ENCODE results near the gene DIAPH1. TPM values are rescaled to one million over a fixed set of nuclear protein-coding genes. Genes with fewer than 3 reads are reported as not detected.

DIAPH1 gene
- total RNA-seq, 1 donor from 2014 or later = 23.3 TPM

GRCh38 chr5:141483902-141484301, 134.9 kb downstream of the DIAPH1 start:
- no peak for DNase-seq

- no peak for DNase-seq
Measured at GRCh38 chr5:141479776-141480175, 139.0 kb downstream of the DIAPH1 start.

GRCh38 chr5:141478321-141478945, 140.4 kb downstream of the DIAPH1 start:
- DNase-seq = no peak

- no peak for DNase-seq
Measured at GRCh38 chr5:141477815-141478214, 141.0 kb downstream of the DIAPH1 start.

GRCh38 chr5:141477044-141477575, 141.7 kb downstream of the DIAPH1 start:
- no peak for DNase-seq

GRCh38 chr5:141476132-141476911, 142.5 kb downstream of the DIAPH1 start:
- DNase-seq = peak; percentile 92

GRCh38 chr5:141475625-141476131, 143.1 kb downstream of the DIAPH1 start, which contains the start of gene PCDHGC3:
Gene PCDHGC3 (plus strand): TSS chr5:141475966. CDS start chr5:141476117, 151 bp downstream.
- DNase-seq = peak; percentile 88

- no peak for DNase-seq
Measured at GRCh38 chr5:141465351-141465750, 153.4 kb downstream of the DIAPH1 start.

Small RNAs within 50 kb of the gene (small RNA-seq; reads per million reads assigned to genes)
- not detected for gene RPS27AP10 (ENCODE audit: low replicate concordance)

Other genes with a start within 250 kb of the DIAPH1 start
- 4.3 TPM for gene PCDHGB3, start 248.8 kb downstream of the DIAPH1 start, total RNA-seq
- 3.6 TPM for gene PCDHGA6, start 245.1 kb downstream of the DIAPH1 start, total RNA-seq
- 3.5 TPM for gene PCDHGA7, start 236.3 kb downstream of the DIAPH1 start, total RNA-seq
- 6.1 TPM for gene PCDHGB4, start 231.3 kb downstream of the DIAPH1 start, total RNA-seq
- 3.3 TPM for gene PCDHGA8, start 226.4 kb downstream of the DIAPH1 start, total RNA-seq
- 8.0 TPM for gene PCDHGB5, start 221.1 kb downstream of the DIAPH1 start, total RNA-seq
- gene PCDHGA9, start 216.2 kb downstream of the DIAPH1 start, total RNA-seq = 4.2 TPM
- gene PCDHGB6, start 211.0 kb downstream of the DIAPH1 start, total RNA-seq = 5.6 TPM
- gene PCDHGA10, start 206.0 kb downstream of the DIAPH1 start, total RNA-seq = 4.9 TPM
- gene PCDHGB7, start 201.3 kb downstream of the DIAPH1 start, total RNA-seq = 7.6 TPM
- 6.1 TPM for gene PCDHGA11, start 197.9 kb downstream of the DIAPH1 start, total RNA-seq
- gene PCDHGA12, start 188.5 kb downstream of the DIAPH1 start, total RNA-seq = 3.9 TPM
- 36.7 TPM for gene PCDHGC3, start 143.0 kb downstream of the DIAPH1 start, total RNA-seq
- gene PCDHGC4, start 134.0 kb downstream of the DIAPH1 start, total RNA-seq = 5.3 TPM
- gene PCDHGC5, start 129.9 kb downstream of the DIAPH1 start, total RNA-seq = 2.9 TPM
- 60.5 TPM for gene HDAC3, start 17.8 kb upstream of the DIAPH1 start, total RNA-seq
- gene RELL2, start 18.0 kb upstream of the DIAPH1 start, total RNA-seq = 1.1 TPM
- gene FCHSD1, start 32.4 kb upstream of the DIAPH1 start, total RNA-seq = 22.4 TPM
- 5.0 TPM for gene ARAP3, start 63.2 kb upstream of the DIAPH1 start, total RNA-seq